NCI-H1417 (cell line): ENCODE results near the gene RASGRP2.
"Not testable (repeated sequence)": the region's sequence is repeated elsewhere in the genome, so short reads cannot be mapped to it uniquely, and the experiment has no call there.

Source experiments
- DNase-seq, 3 experiments: peaks; one replicate each; lab custom pipeline; 2025; lab: John Stamatoyannopoulos, UW

Gene RASGRP2

DNA sequence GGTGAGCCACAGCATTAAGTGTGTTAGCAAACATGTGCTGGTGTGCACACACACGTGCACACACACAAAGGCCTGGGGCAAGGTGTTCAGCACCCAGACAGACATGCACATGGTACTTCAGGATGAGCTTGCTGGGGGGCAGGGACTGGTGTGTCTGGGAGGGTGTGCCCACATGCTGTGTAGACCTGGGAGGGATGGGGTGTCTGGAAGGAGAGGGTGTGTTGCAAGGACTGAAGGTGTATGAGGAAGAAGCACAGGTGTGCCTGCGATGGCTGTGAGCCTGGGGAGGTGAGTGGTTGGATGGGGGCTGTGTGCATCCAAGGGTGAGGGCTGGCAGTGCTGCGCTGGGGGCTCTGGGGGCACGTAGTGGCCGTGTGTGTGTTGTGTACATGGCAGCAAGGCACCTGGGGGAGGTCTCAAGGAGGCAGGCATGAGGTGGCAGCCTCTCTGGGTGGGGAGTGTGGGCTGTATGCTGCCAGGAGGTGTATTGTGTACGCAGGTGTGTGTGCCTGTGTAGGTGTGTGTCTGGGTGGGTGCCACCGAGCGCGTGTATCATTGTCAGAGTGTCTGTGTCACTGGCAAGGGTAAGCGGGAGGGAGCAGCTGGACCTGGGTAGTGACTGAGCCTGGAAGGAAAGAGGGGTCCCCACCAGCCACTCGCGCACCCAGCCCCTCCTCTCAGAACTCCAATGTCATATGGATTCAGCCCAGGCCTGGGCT is 23.1 kb downstream of the RASGRP2 start:
- peak in 1 of 3 experiments; percentile 50 for DNase-seq

DNA sequence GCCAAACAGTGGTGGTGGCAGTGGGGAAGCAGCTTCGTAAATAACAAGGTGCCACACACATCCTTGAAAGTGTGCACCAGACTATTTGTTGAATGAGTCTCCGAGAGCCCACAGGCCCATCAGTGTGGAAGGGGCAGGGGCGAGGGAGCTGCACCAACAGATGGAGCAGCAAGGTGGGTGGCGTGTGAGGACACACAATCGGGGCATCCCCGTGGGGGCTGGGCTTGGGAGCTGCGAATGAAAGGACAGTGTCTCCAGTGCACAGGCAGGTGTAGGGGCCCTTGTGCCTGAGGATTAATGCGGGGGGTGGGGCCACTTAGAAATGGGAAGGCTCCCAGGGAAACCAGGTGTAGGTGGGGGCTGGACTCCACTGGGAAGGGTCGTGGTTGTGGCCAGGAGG is 23.8 kb downstream of the RASGRP2 start:
- peak in 2 of 3 experiments; percentile 29 to 50 for DNase-seq

DNA sequence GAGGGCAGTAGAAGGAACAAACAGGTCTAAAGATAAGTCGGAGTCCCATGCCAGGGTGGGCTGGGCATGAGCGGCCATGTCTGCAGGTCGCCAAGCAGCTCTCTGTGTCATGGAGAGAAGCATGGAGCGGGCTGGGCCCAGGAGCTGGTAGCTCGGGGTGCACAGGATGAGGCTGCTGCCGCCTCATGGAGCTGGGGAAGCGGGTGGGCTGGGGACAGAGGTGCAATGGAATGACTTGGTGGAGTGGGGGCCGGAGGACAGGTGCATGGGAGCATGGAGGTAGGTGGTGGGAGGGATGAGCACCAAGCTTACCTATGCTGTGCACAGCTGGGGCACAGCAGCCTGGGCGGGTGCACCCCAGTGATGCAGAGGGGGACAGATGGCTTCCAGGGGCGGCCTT is 24.5 kb downstream of the RASGRP2 start:
- no peak for DNase-seq

DNA sequence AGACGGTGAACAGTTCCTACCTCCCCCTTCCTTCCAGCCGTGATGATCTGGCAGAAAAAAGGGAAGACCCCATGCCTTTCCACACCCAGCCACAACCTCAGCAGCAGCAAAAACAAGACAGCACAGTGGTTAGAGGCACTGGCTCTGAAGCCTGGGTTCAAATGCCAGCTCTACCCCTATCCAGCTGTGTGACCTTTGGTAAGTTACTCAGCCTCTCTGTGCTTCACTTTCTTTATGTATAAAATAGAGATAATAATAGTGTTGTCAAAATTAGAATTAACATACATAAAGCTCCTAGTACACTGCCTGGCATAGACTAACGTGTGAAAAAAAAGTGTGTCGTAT is 25.2 kb downstream of the RASGRP2 start:
- DNase-seq: no peak

DNA sequence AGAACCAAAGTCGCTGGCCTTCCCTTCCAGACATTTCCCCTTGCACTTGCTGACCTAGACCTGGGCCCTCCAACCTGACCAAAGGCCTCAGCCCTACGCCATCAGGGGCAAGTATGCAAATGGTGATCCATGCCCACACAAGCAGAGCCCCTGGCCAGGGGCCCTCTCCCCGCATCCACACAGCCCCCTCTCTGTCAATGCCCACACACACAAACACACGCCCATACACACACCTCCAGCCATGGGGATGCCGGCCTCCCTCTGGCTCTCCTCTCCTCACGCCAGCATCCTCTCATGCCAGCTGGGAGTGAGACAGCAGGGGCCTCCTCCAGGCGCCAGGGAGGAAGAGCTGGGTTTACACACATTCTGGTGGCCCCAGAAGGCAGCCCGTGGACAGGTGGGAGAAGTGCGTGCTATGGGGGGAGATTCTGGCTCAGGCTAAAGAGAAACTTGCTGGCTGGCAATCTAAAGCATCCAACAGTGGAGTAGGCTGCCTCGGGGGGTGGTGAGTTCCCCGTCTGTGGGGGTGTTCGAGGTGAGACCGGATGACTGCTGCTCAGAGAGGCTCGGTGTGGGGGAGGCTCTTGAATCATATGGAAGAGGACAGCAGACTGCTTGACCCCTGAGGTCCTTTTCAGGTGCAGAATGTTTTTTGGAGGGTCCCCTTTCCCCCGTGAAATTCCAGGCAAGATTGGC is 25.7 kb downstream of the RASGRP2 start:
- DNase-seq: no peak

DNA sequence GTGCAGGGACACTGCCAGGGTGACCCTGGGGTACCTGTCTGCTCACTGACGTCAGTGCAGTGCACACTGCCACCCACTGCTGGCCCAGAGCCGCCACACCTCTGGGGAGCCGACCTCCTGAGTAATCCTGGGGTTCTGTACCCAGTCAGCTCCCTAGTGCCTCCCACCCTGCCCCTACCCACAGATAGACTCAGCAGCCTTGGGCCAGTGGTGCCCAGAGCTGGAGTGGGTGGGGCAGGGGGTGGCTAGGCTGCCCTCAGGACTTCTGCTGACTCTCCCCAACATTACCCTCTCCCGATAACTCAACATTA is 26.7 kb downstream of the RASGRP2 start:
- no peak for DNase-seq

DNA sequence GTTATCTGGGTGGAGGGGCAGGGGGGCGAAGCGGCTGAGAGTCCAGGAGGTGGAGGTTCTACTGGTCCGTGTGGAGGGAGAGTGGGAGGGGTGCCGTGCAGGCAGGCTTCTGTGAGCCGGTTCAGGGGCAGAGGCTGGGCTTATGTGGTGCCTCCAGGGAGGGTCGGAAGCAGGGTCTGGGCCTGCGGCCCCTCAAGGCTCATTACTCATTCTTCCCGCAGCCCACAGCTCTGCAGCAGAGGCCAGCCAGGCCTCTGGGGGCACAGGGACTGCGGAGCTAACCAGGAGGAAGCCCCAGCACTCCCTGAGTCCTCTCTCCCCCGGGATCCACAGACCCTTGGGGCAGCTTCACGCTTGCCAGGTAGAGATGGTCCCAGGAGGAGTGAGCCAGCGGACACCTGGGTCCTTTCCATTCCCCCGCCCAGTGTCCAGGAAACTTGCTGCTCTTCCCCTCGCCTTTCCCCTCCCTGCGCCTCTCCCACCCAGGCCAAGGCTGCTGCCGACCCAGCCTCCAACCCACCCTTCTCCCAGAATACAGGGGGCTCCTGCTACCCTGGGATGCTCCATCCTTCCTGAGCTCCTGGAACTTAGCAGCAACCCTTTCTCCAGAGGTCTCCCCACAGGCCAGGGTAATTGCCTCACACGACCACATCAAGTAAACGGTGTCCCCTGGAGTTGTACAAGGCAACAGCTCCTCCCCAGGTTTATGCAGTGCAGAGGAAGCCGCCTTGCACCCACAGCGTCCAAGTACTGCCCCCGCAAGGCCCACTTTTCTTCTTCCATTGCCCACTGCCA is 27.3 kb downstream of the RASGRP2 start:
- DNase-seq: no peak

DNA sequence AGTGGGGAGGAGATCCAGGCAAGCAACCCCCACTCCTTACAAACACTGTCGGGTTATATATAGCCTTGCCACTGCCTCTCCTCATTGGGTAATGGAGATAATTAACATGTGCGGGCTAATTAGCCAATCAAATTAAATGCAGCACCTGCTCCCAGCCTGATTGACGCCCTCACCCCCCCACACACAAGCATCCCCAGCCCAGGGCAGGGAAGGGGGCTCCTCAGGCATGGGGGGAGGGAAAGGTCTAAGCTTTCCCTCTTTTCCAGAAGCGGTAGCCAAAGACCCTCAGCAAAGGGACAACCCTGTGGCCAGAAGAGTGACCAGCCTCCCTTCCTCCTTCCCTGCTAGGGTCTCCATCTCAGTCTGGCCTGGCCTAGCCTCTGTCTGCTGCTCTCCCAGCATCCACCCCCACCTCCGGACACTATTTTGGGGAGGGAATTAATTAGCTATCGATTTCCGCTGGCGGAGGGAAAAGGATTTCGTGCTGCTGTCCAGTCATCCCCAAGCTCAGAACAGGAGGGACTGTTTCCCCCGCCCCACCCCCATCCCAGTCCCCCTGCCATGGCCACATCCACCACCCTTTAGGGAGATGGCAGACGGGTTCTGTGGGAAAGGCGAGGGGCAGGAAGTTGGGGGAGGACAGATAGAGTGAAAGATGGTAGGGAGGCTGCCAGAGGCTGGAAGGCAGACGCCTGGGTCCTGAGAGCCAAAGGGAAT is 28.0 kb downstream of the RASGRP2 start:
- DNase-seq: peak in 2 of 3 experiments; percentile 42 to 80

DNA sequence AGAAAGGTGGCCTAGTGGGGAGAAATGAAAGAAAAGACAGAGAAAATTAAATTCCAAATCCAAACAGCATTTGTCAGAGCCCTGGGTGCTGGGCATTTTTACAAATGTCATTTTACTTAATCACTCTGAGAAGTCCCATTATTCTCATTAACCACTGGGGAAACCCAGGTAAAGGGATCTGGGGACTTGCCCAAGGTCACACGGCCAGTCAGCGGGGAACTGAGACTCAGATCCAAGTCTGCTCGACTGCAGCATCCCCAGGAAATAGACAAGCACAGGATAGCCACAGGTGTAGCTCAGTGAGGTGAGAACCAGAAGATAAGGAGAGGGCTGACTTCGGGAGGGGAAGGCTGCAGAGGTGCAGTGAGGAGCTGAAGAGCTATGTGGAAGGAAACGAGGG is 28.8 kb downstream of the RASGRP2 start:
- peak in 1 of 3 experiments; percentile 47 for DNase-seq

DNA sequence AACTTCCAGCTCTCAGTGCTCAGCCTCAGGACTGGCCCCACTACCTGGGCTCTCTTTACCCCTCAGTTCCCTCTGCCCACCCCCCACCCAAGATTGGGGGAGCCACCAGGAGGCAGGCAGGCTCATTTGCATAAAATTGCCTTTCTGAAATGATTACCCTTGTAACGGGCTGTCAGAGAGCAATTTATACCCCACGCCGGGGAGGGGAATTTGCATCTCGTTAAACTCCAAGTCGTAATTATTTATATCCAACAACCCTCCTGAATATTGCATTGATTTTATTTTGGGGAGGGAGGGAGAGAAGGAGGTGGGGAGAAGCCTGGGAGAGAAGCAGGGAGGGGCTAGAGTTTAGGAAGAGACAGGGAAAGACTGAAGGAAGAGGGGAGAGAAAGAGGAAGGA is 29.3 kb downstream of the RASGRP2 start:
- no peak for DNase-seq

DNA sequence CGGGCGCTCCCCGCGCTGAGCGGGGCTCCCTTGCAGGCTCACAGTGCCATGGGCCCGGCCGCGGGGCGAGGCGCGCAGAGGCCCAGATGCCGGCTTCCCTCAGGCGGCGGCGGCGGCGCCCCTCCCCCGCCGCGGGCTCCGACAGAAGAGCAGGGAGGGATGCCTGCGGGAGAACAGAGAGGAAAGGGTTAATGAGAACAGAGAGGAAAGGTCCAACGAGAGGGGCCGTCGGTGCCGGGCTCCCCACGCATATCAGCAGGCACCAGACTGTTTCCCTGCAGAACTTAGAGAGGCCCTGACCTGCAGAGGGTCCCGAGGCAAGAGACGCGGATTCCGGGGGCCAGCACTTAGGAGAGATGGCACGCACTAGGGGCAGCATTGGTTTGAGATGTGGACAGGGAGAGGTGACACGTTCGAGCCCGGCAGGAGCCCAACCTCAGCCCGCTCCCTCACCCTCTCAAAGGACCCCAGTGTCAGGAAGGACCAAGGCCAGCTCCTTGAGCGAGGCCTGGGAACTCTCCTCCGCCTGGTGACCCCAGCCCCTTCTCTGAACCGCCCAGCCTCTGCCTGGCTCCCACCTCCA is 30.1 kb downstream of the RASGRP2 start:
- peak in 2 of 3 experiments; percentile 68 to 80 for DNase-seq

DNA sequence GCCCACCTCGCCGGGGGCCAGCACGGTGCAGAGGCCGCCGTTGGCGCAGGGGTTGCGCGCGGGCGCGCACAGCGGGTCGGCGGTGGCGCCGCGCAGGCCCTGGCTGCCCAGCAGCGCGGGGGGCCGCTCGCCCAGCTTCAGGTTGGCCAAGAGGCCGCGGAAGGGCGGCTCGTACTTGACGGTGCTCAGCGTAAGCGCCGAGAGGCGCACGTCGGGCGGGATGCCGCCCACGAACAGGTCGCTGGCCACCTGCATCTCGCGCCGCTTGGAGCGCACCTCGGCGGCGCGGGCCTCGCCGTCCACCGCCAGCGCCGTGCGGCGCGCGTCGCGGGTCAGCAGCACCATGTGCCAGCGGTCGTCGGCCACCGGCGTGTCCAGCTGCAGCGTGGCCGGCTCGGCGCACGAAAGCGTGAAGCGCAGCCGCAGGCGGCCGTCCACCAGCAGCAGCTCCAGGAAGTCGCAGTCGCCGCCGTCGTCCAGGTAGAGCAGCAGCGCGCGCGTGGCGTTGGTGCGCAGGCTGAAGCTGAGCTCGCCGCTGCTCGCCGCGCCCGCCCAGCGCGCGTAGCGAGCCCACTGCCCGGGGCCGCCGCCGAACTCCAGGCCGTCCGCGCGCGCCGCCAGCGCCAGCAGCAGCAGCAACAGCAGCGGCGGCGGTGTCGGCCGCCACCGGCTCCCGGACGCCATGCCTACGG is 30.8 kb downstream of the RASGRP2 start:
- DNase-seq: peak in 2 of 3 experiments; percentile 73 to 80

DNA sequence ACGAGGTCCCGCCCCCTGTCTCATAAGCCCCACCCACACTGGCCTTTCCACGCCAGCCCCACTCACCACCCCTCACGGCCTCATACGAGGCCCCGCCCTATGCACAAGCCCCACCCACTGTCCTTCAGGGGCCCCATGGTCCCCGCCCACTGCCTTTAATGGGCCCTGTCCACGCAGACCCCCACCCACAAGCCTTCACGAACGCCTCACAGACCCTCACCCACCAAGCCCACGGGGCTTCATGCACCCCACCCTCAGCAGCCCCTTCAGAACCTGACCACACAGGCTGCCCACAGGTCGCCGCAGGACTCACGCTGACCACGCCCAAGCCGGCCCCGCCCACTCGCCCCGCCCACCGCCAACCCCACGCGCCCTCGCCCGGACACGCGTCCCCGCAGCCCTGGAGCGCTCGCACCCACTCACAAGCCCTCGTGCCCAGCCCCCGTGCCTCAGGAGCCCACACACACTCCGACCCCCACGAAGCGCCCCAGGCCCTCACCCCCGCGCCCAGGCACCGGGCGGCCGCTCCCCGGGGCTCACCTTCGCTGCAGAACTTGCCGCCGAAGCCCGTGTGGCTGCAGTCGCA is 31.4 kb downstream of the RASGRP2 start:
- no peak for DNase-seq

DNA sequence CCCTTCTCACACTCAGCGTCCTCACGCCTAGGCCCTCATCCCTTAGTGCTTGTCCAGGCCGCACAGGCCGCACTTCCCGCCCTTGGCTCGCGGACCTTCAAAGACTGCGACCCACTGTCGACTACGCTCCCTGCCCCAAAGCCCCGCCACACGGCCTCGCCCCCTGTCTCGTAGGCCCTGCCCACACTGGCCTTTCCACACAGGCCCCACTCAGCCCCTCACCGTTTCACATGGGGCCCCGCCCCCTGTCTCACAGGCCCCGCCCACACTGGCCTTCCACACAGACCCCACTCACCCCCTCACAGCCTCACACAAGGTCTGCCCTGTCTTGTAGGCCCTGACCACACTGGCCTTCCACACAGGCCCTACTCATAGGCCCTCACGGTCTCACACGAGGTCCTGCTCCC is 32.0 kb downstream of the RASGRP2 start:
- no peak for DNase-seq

DNA sequence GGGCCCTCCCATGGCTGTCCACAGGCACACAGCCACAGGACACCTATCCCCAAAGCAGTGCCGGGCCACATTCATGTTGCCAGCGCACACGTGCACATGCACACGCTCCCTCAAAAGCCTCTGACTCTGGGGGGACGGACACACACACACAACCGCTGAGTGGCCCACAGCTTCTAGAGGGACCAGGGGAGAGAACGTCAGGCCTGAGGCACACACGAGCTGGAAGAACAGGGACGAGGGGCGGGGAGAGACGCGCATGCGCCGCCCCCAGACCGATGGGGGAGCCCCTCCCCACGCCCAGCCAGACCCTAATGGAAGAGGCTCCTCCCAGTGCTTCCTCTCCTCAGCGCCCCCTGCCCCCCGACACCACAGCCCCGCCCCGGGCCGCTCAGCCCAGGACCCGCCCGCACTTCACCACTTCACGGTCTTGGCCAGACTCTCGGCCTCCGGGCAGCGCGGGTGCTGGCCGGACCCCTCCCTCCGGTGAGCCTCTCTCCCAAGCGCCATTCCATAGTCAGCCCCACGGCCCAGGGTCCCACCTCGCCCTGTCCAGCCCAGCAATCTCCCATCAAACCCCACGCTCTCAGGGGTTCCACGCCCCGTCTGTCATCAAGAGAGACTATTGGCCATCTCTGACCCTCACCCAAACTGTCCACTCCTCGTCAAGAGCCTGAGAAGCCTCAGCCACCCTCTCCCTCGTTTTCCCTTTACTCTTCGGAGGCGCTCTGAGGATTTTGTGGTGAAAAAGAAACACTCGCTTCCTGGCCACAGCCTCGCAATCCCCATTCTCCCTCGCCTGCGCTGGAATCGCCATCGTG is 32.6 kb downstream of the RASGRP2 start:
- DNase-seq: no peak

DNA sequence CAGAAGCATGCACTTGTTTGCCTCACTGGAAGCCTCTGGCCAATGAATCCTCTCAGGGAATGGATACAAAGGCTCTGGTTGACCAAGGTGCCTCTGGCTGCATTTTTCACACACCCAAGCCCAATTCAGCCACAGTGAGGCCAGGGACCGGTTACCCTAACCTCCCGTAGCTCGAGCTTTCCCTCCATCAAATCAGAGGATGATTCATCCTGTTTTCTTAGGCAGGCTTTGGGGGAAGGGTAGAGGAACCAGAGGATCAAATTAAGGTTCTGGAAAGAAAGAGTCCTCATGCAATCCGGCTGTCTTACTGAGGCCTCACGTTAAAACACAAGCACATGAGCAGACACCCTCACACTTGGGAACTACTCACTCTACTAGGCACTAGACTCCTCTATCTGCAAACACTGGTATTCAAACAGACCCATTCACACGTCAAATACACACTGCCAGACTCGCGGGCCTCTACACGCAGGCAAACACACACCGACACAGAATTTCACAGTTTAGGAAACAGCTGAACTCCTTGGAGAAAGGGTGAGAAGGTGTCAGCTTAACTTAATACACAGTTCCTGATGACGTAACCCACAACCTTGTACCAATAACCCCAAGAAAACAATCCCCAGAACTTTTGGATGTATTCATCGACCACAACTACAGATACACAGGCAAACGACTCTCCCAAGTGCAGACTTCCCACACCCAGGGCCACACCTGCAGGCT is 33.4 kb downstream of the RASGRP2 start:
- no peak for DNase-seq

DNA sequence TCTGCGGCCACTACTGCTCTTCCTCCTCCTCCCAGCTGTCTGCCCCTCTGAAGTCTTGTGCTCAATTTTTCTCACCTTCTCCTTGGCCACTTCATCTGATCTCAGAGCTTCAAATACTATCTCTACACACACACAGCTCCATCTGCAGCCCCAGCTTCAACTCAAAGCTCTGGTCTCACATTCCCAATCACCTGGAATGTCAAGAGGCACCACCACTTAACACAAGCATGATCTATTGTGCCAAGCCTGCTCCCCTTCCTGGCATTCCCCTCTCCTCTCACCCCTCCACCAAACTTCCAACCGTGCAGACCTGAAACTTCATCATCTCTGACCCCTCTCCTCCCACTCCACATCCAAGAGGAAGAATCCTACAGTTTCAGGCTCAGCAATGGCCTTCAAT is 38.4 kb downstream of the RASGRP2 start:
- DNase-seq: no peak

DNA sequence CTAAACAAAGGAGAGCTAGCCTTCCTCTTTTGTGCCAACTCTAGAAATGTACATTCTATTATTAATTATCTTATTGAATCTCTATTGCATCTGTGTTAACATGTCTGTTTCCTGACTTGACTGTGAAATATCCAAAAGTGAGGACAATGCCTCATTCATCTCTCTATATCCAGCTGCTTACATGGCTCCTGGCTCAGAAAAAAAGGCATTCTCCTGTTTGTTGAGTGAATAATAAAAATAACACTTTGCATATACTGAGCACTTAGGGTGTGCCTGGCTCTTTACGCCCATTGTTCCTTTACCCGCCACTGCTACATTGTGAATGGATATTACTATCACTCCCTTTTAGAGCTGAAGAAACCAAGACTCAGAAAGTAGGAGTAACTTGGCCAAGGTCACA is 40.9 kb downstream of the RASGRP2 start:
- no peak for DNase-seq

DNA sequence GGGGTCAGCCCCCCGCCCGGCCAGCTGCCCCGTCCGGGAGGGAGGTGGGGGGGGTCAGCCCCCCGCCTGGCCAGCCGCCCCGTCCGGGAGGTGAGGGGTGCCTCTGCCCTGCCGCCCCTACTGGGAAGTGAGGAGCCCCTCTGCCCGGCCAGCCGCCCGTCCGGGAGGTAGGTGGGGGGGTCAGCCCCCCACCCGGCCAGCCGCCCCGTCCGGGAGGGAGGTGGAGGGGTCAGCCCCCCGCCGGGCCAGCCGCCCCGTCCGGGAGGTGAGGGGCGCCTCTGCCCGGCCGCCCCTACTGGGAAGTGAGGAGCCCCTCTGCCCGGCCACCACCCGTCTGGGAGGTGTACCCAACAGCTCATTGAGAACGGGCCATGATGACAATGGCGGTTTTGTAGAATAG is 42.0 kb downstream of the RASGRP2 start:
- DNase-seq: not testable (repeated sequence)

DNA sequence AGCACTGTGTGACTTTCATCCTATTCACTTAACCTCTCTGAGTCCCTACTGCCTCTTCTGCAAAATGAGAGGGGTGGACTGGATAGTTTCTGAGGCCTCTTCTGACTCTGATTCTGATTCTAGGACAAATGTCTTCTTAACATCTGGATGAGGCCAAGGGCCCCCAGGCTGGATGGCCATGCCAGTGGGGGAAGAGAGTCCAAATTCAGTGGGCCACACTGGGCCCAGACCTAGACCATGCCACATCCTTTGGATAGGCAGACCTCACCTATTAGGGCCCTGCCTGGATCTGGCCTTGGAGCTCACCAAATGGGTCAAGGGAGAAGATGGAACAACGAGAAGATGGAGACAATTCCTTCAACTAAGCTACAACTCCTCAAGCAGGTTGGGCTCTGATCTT is 45.5 kb downstream of the RASGRP2 start:
- no peak for DNase-seq
